H1 (cell line): ENCODE data around the gene APBA2. TPM values are rescaled to one million over a fixed set of nuclear protein-coding genes. Genes with fewer than 3 reads are reported as not detected.

ENCODE experiments used
- CTCF ChIA-PET: fragments of 300-600 bp; sonication (Branson Sonifier 250); formaldehyde crosslinking; loops from one replicate; lab custom pipeline; 2021; ENCODE audit not compliant: partially characterized antibody; lab: Charles Lee
- POLR2A ChIA-PET: fragments of 300-600 bp; sonication (Branson Sonifier 250); formaldehyde crosslinking; loops from one replicate; lab custom pipeline; 2021; ENCODE audit warnings: inconsistent platforms; ENCODE audit not compliant: partially characterized antibody; lab: Charles Lee
- DNase-seq, 2 experiments: peaks; one replicate each; pipeline versions ENCODE4 v3.0.0 to v3.0.0-alpha.2; 2010 to 2022; ENCODE audit warnings: low spot score in 2 of 2, low read depth in 1 of 2, mixed read lengths in 1 of 2
- FAIRE-seq: peaks from 2 replicates; lab custom pipeline; 2011; peaks lifted over from hg19 to GRCh38; lab: Jason Lieb, UNC
- H2AFZ ChIP-seq: 2 replicates; pipeline ENCODE4 v1.8.1; 2012; ENCODE audit warnings: low read length, inconsistent platforms
- H2AK5ac ChIP-seq: 2 replicates; pipeline ENCODE4 v1.6.1; 2013; ENCODE audit warnings: low read depth, low read length
- H2BK120ac ChIP-seq: replicated peaks from 2 replicates; pipeline ENCODE3; 2013; ENCODE audit warnings: low read depth, low read length, inconsistent platforms
- H2BK12ac ChIP-seq: 2 replicates; pipeline ENCODE4 v1.6.1; 2013; ENCODE audit warnings: low read depth, low read length
- H2BK15ac ChIP-seq: 2 replicates; pipeline ENCODE4 v1.6.1; 2013; ENCODE audit warnings: low read length
- H2BK20ac ChIP-seq: 2 replicates; pipeline ENCODE4 v1.6.1; 2013; ENCODE audit warnings: low read length
- H2BK5ac ChIP-seq: 2 replicates; pipeline ENCODE4 v1.6.1; 2013; ENCODE audit warnings: low read depth, low read length
- H3K14ac ChIP-seq: 2 replicates; pipeline ENCODE4 v1.6.1; 2013; ENCODE audit warnings: inconsistent platforms; ENCODE audit not compliant: insufficient read length
- H3K18ac ChIP-seq: 2 replicates; pipeline ENCODE4 v1.6.1; 2013; ENCODE audit warnings: low read length; ENCODE audit errors: extremely low read depth
- H3K23ac ChIP-seq: 2 replicates; pipeline ENCODE4 v1.6.1; 2013; ENCODE audit warnings: inconsistent platforms; ENCODE audit not compliant: insufficient read length
- H3K23me2 ChIP-seq: 2 replicates; pipeline ENCODE4 v1.6.1; 2013; ENCODE audit warnings: low read depth, low read length
- H3K27ac ChIP-seq: 2 replicates; pipeline ENCODE4 v1.6.1; 2011; ENCODE audit warnings: low read depth, low read length, inconsistent platforms
- H3K27me3 ChIP-seq, 4 experiments: replicated peaks in 1 of 4; 1 replicate in 1 of 4; 2 replicates in 3 of 4; pipeline versions ENCODE4 v1.6.1 to v1.8.1; 2011 to 2013; ENCODE audit warnings: low read length in 3 of 4, mild to moderate bottlenecking in 3 of 4, inconsistent platforms in 2 of 4, mixed read lengths in 2 of 4, moderate library complexity in 1 of 4; ENCODE audit not compliant: control insufficient read depth in 3 of 4, insufficient read depth in 3 of 4; ENCODE audit errors: extremely low read depth in 1 of 4
- H3K36me3 ChIP-seq, 4 experiments: 2 replicates each; pipeline versions ENCODE4 v1.6.1 to v1.8.1; 2011 to 2013; ENCODE audit warnings: mild to moderate bottlenecking in 4 of 4, low read length in 3 of 4, moderate library complexity in 2 of 4, control low read depth in 1 of 4, inconsistent platforms in 1 of 4; ENCODE audit not compliant: insufficient read depth in 4 of 4, control insufficient read depth in 2 of 4
- H3K4ac ChIP-seq: replicated peaks from 2 replicates; pipeline ENCODE3; 2013; ENCODE audit warnings: low read length, low read depth, mixed read lengths, inconsistent platforms; ENCODE audit not compliant: insufficient read length
- H3K4me1 ChIP-seq, 4 experiments: replicated peaks in 1 of 4; 1 replicate in 1 of 4; 2 replicates in 3 of 4; pipeline versions ENCODE4 v1.6.1 to v1.8.1; 2011 to 2013; ENCODE audit warnings: low read length in 3 of 4, inconsistent platforms in 2 of 4, mixed read lengths in 1 of 4; ENCODE audit not compliant: insufficient read depth in 4 of 4, control insufficient read depth in 3 of 4
- H3K4me2 ChIP-seq, 2 experiments: 2 replicates each; pipeline versions ENCODE4 v1.6.1 to v1.8.1; 2011 to 2013; ENCODE audit warnings: low read depth in 2 of 2, low read length in 2 of 2, control low read depth in 1 of 2, inconsistent platforms in 1 of 2, mild to moderate bottlenecking in 1 of 2; ENCODE audit not compliant: insufficient read depth in 1 of 2
- H3K4me3 ChIP-seq, 4 experiments: fragments of 200-600, 300-600 bp in 1 of 4; sonication (generic), shearing (Covaris generic), sonication (Bioruptor Twin) in 1 of 4; 2 replicates each; pipeline versions ENCODE4 v1.5.1 to v1.8.1; 2011 to 2016; ENCODE audit warnings: low read length in 4 of 4, low read depth in 3 of 4, control low read depth in 2 of 4, inconsistent platforms in 2 of 4, mild to moderate bottlenecking in 2 of 4, mixed read lengths in 1 of 4, moderate library complexity in 1 of 4; ENCODE audit not compliant: insufficient read depth in 2 of 4; ENCODE audit errors: extremely low read depth in 1 of 4
- H3K56ac ChIP-seq: replicated peaks from 2 replicates; pipeline ENCODE3; 2013; ENCODE audit warnings: low read depth, mild to moderate bottlenecking, mixed read lengths, low read length, inconsistent platforms; ENCODE audit not compliant: insufficient read length
- H3K79me1 ChIP-seq: 2 replicates; pipeline ENCODE4 v1.6.1; 2013; ENCODE audit warnings: low read depth, low read length, control low read depth
- H3K79me2 ChIP-seq, 2 experiments: 2 replicates each; pipeline versions ENCODE4 v1.6.1 to v1.8.1; 2012 to 2013; ENCODE audit warnings: low read length in 2 of 2, mild to moderate bottlenecking in 2 of 2, inconsistent platforms in 1 of 2; ENCODE audit not compliant: insufficient read depth in 2 of 2, control insufficient read depth in 1 of 2
- H3K9ac ChIP-seq, 4 experiments: replicated peaks in 1 of 4; 1 replicate in 1 of 4; 2 replicates in 3 of 4; pipeline versions ENCODE4 v1.6.1 to v1.8.1; 2011 to 2013; ENCODE audit warnings: low read depth in 3 of 4, low read length in 3 of 4, control low read depth in 2 of 4, mild to moderate bottlenecking in 2 of 4, moderate library complexity in 2 of 4, inconsistent platforms in 1 of 4; ENCODE audit errors: extremely low read depth in 1 of 4
- H3K9me3 ChIP-seq, 2 experiments: 2 replicates each; pipeline versions ENCODE4 v1.6.1 to v1.8.1; 2012 to 2013; ENCODE audit warnings: mild to moderate bottlenecking in 2 of 2, moderate library complexity in 2 of 2, control low read depth in 1 of 2, inconsistent platforms in 1 of 2, low read depth in 1 of 2, low read length in 1 of 2, mixed read lengths in 1 of 2; ENCODE audit not compliant: insufficient read depth in 2 of 2
- H4K20me1 ChIP-seq, 2 experiments: replicated peaks in 1 of 2; 2 replicates each; pipeline versions ENCODE3 to v1.8.1; 2011 to 2013; ENCODE audit warnings: inconsistent platforms in 2 of 2, low read length in 2 of 2, mild to moderate bottlenecking in 1 of 2; ENCODE audit not compliant: insufficient read depth in 2 of 2, control insufficient read depth in 1 of 2
- H4K5ac ChIP-seq: 2 replicates; pipeline ENCODE4 v1.6.1; 2013; ENCODE audit warnings: low read length, low read depth, mixed read lengths, inconsistent platforms; ENCODE audit not compliant: insufficient read length
- H4K8ac ChIP-seq: 2 replicates; pipeline ENCODE4 v1.8.0; 2013; ENCODE audit warnings: mild to moderate bottlenecking, moderate library complexity, low read length, inconsistent platforms; ENCODE audit not compliant: insufficient read depth; ENCODE audit errors: extremely low read depth
- H4K91ac ChIP-seq: replicated peaks from 2 replicates; pipeline ENCODE3; 2013; ENCODE audit warnings: low read length, mixed read lengths, inconsistent platforms; ENCODE audit not compliant: insufficient read length
- FOSL1 ChIP-seq: IDR thresholded peaks from 2 replicates; pipeline ENCODE4 v1.6.1; 2011; ENCODE audit warnings: mild to moderate bottlenecking, low read depth, low read length, moderate library complexity; ENCODE audit not compliant: insufficient read depth
- TEAD4 ChIP-seq: IDR thresholded peaks from 2 replicates; pipeline ENCODE4 v1.6.1; 2012; ENCODE audit warnings: low read depth, low read length, inconsistent platforms, mixed read lengths
- WGBS, 2 experiments: shearing (Covaris generic) in 1 of 2; methylation state at CpG; one replicate each; pipeline versions ENCODE4 v1.1.6 to v1.1.7; 2013 to 2015; ENCODE audit warnings: low lambda C conversion rate in 2 of 2, mixed read lengths in 2 of 2, inconsistent platforms in 1 of 2, low coverage in 1 of 2, missing lambda C conversion rate in 1 of 2; ENCODE audit not compliant: insufficient replicate concordance in 2 of 2, insufficient coverage in 1 of 2, insufficient read length in 1 of 2; ENCODE audit errors: extremely low coverage in 1 of 2, missing lambda C conversion rate in 1 of 2; 5-methylcytosine and 5-hydroxymethylcytosine counted together
- polyA plus RNA-seq, 7 experiments: library from polyadenylated mRNA; depleted of rRNA in 3 of 7; stranded (reverse) in 5 of 7; unstranded in 2 of 7; fragments of >200 nt in 5 of 7; fragments of 200-250 nt in 2 of 7; gene quantifications; 1 replicate in 5 of 7; 2 replicates in 1 of 7; 4 replicates in 1 of 7; pipeline versions ENCODE4 v1.2.1 to v1.2.3, GENCODE V29; 2011 to 2013; ENCODE audit warnings: missing spikeins in 2 of 7, mixed read lengths in 2 of 7
- total RNA-seq: library from RNA; stranded (reverse); fragmentation: NEBNext Ultra II Directional; extraction: Animal tissue kit (Norgen Biotek cat#: 25700); gene quantifications from 2 replicates; pipeline ENCODE4 v1.2.1, GENCODE V29; 2021

APBA2 gene
- total and polyA plus RNA-seq, 2 of the 8 experiments (the other 6 are each of a cell fraction or from before 2014, with no cell fraction given) = 15.5 to 19.0 TPM

DNA sequence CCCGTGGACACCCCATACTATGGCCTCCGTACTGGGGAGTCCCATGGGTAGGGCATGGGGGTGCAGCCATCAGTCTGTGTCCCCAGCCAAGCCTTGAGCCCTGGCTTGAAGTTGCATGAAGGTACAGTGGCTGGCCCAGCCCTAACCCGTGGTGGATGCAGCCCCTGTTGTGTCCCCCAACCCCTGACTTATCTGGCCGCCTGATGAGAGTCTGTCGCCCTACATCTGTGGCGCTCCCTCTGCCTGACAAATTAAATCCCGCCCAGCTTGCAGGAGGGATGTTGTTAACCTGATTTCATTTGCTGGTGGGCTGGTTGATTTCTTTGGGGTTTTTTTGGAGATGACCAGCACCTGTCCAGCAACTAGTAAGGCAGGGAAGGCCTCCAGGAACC lies 186.1 kb downstream of the APBA2 start:
- no peak overlapping the region for H3K27ac ChIP-seq
- TF ChIP-seq TEAD4 (no peak), FOSL1 (no peak)

More for the DNA sequence above, 186.1 kb downstream of the APBA2 start:
- Histone ChIP-seq H4K20me1 (no peaks in the 10 kb centered on the region), H3K4me3 (no peak overlapping the region), H2BK15ac (no peak overlapping the region), H4K5ac (no peak overlapping the region), H3K4ac (no peak overlapping the region), H3K9ac (no peak overlapping the region), H3K56ac (no peak overlapping the region), H3K36me3 (no peaks in the 10 kb centered on the region; a peak in 1 of 8 replicates), H3K14ac (no peak overlapping the region), H4K8ac (no peak overlapping the region), H2BK12ac (no peak overlapping the region), H3K23ac (no peak overlapping the region), H3K9me3 (0 out of 4 replicates have a peak, but pooled peaks cover 0 to 4% of the 10 kb centered on the region in 2 experiments), H3K79me1 (no peaks in the 10 kb centered on the region), H2AK5ac (no peak overlapping the region), H4K91ac (no peak overlapping the region), H2BK5ac (no peak overlapping the region), H2BK20ac (no peak overlapping the region), H3K4me2 (no peak overlapping the region), H3K79me2 (no peaks in the 10 kb centered on the region), H2AFZ (no peak overlapping the region), H3K23me2 (no peaks in the 10 kb centered on the region; the same call in 1 of the 2 replicates), H3K4me1 (0 out of 7 replicates have a peak, but pooled peaks cover 0 to 3% (median 0%) of the 10 kb centered on the region in 4 experiments), H2BK120ac (no peak overlapping the region), H3K18ac (no peak overlapping the region), H3K27me3 (no peaks in the 10 kb centered on the region)
- POLR2A ChIA-PET = no interaction called here
- CTCF ChIA-PET = no interaction called here
- FAIRE-seq = no peak
- WGBS, 2 experiments = 89% methylated on average over 7 of the region's 7 CpGs; no CpG with 5 or more reads in 1 of the 2 experiments
- DNase-seq = no peak
